ENCODE data around the gene WBP1L. TPM values are rescaled to one million over a fixed set of nuclear protein-coding genes. Genes with fewer than 3 reads are reported as not detected.
"Not testable (repeated sequence)": the region's sequence is repeated elsewhere in the genome, so short reads cannot be mapped to it uniquely, and the experiment has no call there.

The WBP1L gene
- total RNA-seq, 1 donor from 2014 or later: 44.5 TPM

DNA sequence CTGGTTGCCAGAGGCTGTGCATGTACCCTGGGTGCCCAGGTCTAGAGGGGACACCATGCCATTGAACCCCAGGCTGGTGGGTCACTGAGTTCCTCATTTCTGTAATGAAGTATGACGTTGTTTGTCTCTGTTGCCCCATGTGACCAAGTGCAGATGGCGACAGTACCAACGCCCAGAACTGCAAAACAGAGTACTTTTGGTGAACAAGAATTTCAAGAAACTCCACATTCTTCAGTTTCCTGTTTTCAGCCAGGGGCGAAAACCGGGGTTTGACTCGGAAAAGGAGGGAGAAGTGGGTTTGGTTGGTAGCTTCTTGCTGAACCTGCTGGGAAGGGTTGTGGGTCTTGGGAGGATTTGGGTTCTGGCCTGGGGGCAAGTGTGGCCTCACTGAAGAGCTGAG, 75.3 kb downstream of the WBP1L start:
- peak; percentile 53 for DNase-seq
- TF ChIP-seq, protein P1, sequence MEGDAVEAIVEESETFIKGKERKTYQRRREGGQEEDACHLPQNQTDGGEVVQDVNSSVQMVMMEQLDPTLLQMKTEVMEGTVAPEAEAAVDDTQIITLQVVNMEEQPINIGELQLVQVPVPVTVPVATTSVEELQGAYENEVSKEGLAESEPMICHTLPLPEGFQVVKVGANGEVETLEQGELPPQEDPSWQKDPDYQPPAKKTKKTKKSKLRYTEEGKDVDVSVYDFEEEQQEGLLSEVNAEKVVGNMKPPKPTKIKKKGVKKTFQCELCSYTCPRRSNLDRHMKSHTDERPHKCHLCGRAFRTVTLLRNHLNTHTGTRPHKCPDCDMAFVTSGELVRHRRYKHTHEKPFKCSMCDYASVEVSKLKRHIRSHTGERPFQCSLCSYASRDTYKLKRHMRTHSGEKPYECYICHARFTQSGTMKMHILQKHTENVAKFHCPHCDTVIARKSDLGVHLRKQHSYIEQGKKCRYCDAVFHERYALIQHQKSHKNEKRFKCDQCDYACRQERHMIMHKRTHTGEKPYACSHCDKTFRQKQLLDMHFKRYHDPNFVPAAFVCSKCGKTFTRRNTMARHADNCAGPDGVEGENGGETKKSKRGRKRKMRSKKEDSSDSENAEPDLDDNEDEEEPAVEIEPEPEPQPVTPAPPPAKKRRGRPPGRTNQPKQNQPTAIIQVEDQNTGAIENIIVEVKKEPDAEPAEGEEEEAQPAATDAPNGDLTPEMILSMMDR (IDR thresholded peaks at IDR 0.05): no peak
- Histone ChIP-seq H3K27ac (peak overlapping the region; percentile 68), H3K4me3 (no peak overlapping the region), H3K9me3 (no peaks in the 10 kb centered on the region), H3K27me3 (ENCODE audit: low read depth) (no peaks in the 10 kb centered on the region), H3K36me3 (peaks cover 3% of the 10 kb centered on the region), H3K4me1 (peaks cover 52% of the 10 kb centered on the region)
- intact Hi-C loops (cut with DNase I): no loop called here
- ATAC-seq: peak; percentile 19 to 47

- H3K9me3 ChIP-seq; ATAC-seq; intact Hi-C loops (cut with DNase I); DNase-seq; H3K27ac ChIP-seq; H3K36me3 ChIP-seq; H3K4me3 ChIP-seq; H3K27me3 ChIP-seq (ENCODE audit: low read depth): not testable (repeated sequence)
- H3K4me1 ChIP-seq: peaks cover 42% of the 10 kb centered on the region
Observed at GRCh38 chr10:102820008-102820407, 76.3 kb downstream of the WBP1L start.

GRCh38 chr10:102822222-102822621, 78.5 kb downstream of the WBP1L start:
- Histone ChIP-seq H3K27ac (no peak overlapping the region), H3K4me1 (peaks cover 20% of the 10 kb centered on the region), H3K4me3 (no peak overlapping the region), H3K9me3 (no peaks in the 10 kb centered on the region), H3K27me3 (ENCODE audit: low read depth) (no peaks in the 10 kb centered on the region), H3K36me3 (no peaks in the 10 kb centered on the region)
- intact Hi-C loops (cut with DNase I): no loop called here
- no peak for ATAC-seq
- no peak for DNase-seq
- TF ChIP-seq, protein P1 (IDR thresholded peaks at IDR 0.05): no peak

DNA sequence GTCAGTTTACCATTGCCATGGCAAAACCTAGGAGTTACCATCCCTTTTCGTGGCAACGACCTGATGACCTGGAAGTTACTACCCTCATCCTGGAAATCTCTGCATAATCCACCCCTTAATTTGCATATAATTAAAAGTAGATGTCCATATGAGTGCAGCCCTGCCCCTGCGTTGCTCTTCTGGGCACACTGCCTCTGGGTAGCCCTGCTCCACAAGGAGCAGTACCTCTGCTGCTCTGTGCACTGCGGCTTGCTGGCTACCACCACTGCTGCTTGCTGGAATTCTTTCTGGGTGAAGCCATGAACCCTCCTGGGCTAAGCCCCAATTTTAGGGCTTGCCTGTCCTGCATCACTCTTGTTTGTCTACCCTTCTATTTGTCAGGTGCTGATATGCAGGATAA, 80.9 kb downstream of the WBP1L start:
- no peaks in the 10 kb centered on the region for H3K9me3 ChIP-seq
- TF ChIP-seq, protein P1 (IDR thresholded peaks at IDR 0.05): no peak
- no peaks in the 10 kb centered on the region for H3K27me3 ChIP-seq (ENCODE audit: low read depth)
- H3K4me1 ChIP-seq: no peaks in the 10 kb centered on the region
- ATAC-seq (no peak), DNase-seq (no peak)
- no peaks in the 10 kb centered on the region for H3K36me3 ChIP-seq
- intact Hi-C loops (cut with DNase I): no loop called here
- no peak overlapping the region for H3K27ac ChIP-seq
- no peak overlapping the region for H3K4me3 ChIP-seq

- Histone ChIP-seq H3K27me3 (ENCODE audit: low read depth) (no peaks in the 10 kb centered on the region), H3K9me3 (no peaks in the 10 kb centered on the region), H3K27ac (no peak overlapping the region), H3K36me3 (no peaks in the 10 kb centered on the region), H3K4me1 (no peaks in the 10 kb centered on the region), H3K4me3 (no peak overlapping the region)
- DNase-seq (no peak), ATAC-seq (no peak)
- TF ChIP-seq, protein P1 (IDR thresholded peaks at IDR 0.05): no peak
- intact Hi-C loops (cut with DNase I): no loop called here
Observed at GRCh38 chr10:102826148-102826796, 82.5 kb downstream of the WBP1L start.

- Histone ChIP-seq H3K27me3 (ENCODE audit: low read depth) (no peaks in the 10 kb centered on the region), H3K9me3 (no peaks in the 10 kb centered on the region), H3K36me3 (no peaks in the 10 kb centered on the region), H3K27ac (no peak overlapping the region), H3K4me3 (no peak overlapping the region), H3K4me1 (no peaks in the 10 kb centered on the region)
- intact Hi-C loops (cut with DNase I): no loop called here
- TF ChIP-seq, protein P1 (IDR thresholded peaks at IDR 0.05): no peak
- ATAC-seq: no peak
- no peak for DNase-seq
Observed at GRCh38 chr10:102827597-102827975, 83.8 kb downstream of the WBP1L start.

Measured in lower lobe of right lung (tissue), 2 donors.